Endometrial microvascular endothelial cells (primary cell): ENCODE data around the gene RDH16. TPM values are rescaled to one million over a fixed set of nuclear protein-coding genes. Genes with fewer than 3 reads are reported as not detected.
"Not testable (repeated sequence)": the region's sequence is repeated elsewhere in the genome, so short reads cannot be mapped to it uniquely, and the experiment has no call there.

Experiments
- in situ Hi-C: cut with HindIII; loops from 2 replicates; pipeline ENCODE4 v1.10.0; 2017; ENCODE audit warnings: low sequenced_read_pairs, low pct_unique_long_range_greater_than_20kb; ENCODE audit errors: inconsistent ontology term
- total RNA-seq: library from RNA; depleted of rRNA; stranded (reverse); fragments of >200 nt; gene quantifications from one replicate; pipeline ENCODE4 v1.2.3, GENCODE V29; 2015; ENCODE audit errors: inconsistent ontology term

RDH16 gene
- total RNA-seq, 1 donor from 2014 or later: not detected

GRCh38 chr12:56962247-56962646 is 4.8 kb upstream of the RDH16 start:
- in situ Hi-C loops: not testable (repeated sequence)

GRCh38 chr12:56958422-56958821 is 1.0 kb upstream of the RDH16 start:
- in situ Hi-C loops: no loop called here

- in situ Hi-C loops: no loop called here
Observed at GRCh38 chr12:56955631-56956256, 1.7 kb downstream of the RDH16 start.

GRCh38 chr12:56954958-56955355 is 2.5 kb downstream of the RDH16 start:
- in situ Hi-C loops: no loop called here

GRCh38 chr12:56954057-56954957 is 3.1 kb downstream of the RDH16 start:
- in situ Hi-C loops: no loop called here

- in situ Hi-C loops: no loop called here
Observed at GRCh38 chr12:56953314-56953713, 4.1 kb downstream of the RDH16 start.

- in situ Hi-C loops: no loop called here
Observed at GRCh38 chr12:56951582-56952339, 5.6 kb downstream of the RDH16 start.

GRCh38 chr12:56948881-56949280 is 8.5 kb downstream of the RDH16 start:
- in situ Hi-C loops: no loop called here

GRCh38 chr12:56948457-56948777 is 9.0 kb downstream of the RDH16 start:
- in situ Hi-C loops: no loop called here

- in situ Hi-C loops: no loop called here
Observed at GRCh38 chr12:56947633-56948456, 9.6 kb downstream of the RDH16 start.

GRCh38 chr12:56943878-56944277 is 13.5 kb downstream of the RDH16 start:
- in situ Hi-C loops: no loop called here

- in situ Hi-C loops: not testable (repeated sequence)
Observed at GRCh38 chr12:56943374-56943773, 14.0 kb downstream of the RDH16 start.

GRCh38 chr12:56941299-56942017 is 15.9 kb downstream of the RDH16 start:
- in situ Hi-C loops: no loop called here

GRCh38 chr12:56940942-56941298 is 16.5 kb downstream of the RDH16 start:
- in situ Hi-C loops: not testable (repeated sequence)

GRCh38 chr12:56935752-56936151 is 21.7 kb downstream of the RDH16 start:
- in situ Hi-C loops: no loop called here

- in situ Hi-C loops: no loop called here
Observed at GRCh38 chr12:56935157-56935556, 22.3 kb downstream of the RDH16 start.

- in situ Hi-C loops: no loop called here
Observed at GRCh38 chr12:56933826-56934625, 23.4 kb downstream of the RDH16 start, which contains the start of gene SDR9C7. Gene SDR9C7 (minus strand): TSS chr12:56934408. CDS start chr12:56934261, 147 bp downstream.

GRCh38 chr12:56932867-56933266 is 24.5 kb downstream of the RDH16 start:
- in situ Hi-C loops: no loop called here
